ENCODE results near the gene GPR61. TPM values are rescaled to one million over a fixed set of nuclear protein-coding genes. Genes with fewer than 3 reads are reported as not detected.

The GPR61 gene
- total RNA-seq, 1 experiment from 2014 or later: 0.48 TPM

DNA sequence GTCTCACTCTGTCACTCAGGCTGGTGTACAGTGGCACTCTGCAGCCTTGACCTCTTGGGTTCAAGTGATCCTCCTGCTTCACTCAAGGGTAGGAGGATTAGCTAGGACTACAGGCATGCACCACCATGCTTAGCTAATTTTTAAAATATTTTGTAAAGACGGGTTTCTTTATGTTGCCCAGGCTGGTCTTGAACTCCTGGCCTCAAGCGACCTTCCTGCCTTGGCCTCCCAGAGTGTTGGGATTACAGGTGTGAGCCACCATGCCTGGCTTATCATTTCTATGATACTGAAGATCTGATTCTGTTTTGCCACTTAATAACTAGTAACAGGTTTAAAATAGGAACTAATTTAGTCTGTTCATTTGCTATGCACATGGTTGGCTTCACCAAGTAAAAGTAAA lies 42.3 kb downstream of the GPR61 start:
- no peak overlapping the region for H2BK5ac ChIP-seq (ENCODE audit: insufficient read length, low read length)
- H3K9ac ChIP-seq (ENCODE audit: extremely low read depth, insufficient read length, low read length): no peak overlapping the region
- no CpG with 5 or more reads among the region's 2 CpGs for WGBS (ENCODE audit: extremely low coverage, insufficient read length, low lambda C conversion rate)
- no peak overlapping the region for H3K27ac Mint-ChIP-seq
- no peak overlapping the region for H3K4ac ChIP-seq (ENCODE audit: low read depth, low read length)
- H3K79me1 ChIP-seq (ENCODE audit: insufficient read depth, low read depth, low read length, poor library complexity, severe bottlenecking): no peaks in the 10 kb centered on the region
- H3K27me3 ChIP-seq (ENCODE audit: insufficient read depth, low read length): no peaks in the 10 kb centered on the region
- H3K18ac ChIP-seq (ENCODE audit: insufficient read length, low read depth, low read length): no peak overlapping the region
- no peak overlapping the region for H3K4me3 Mint-ChIP-seq
- no peaks in the 10 kb centered on the region for H3K79me2 ChIP-seq (ENCODE audit: insufficient read depth, low read length)
- no peak overlapping the region for H2BK20ac ChIP-seq (ENCODE audit: low read depth, low read length, poor library complexity, severe bottlenecking)
- H3K27ac ChIP-seq (ENCODE audit: insufficient read length, low read depth, low read length): no peak overlapping the region
- no peaks in the 10 kb centered on the region for H3K4me1 Mint-ChIP-seq
- no peak overlapping the region for H4K5ac ChIP-seq (ENCODE audit: insufficient read length, low read depth, low read length)
- no peaks in the 10 kb centered on the region for H3K9me3 ChIP-seq (ENCODE audit: control insufficient read depth, low read depth, low read length)
- no peaks in the 10 kb centered on the region for H3K4me1 ChIP-seq (ENCODE audit: insufficient read depth, low read length)
- no peak overlapping the region for H4K91ac ChIP-seq (ENCODE audit: insufficient read length, low read depth, low read length)
- no peak for DNase-seq
- no peak overlapping the region for H2AK5ac ChIP-seq (ENCODE audit: insufficient read length, low read length)
- no peak overlapping the region for H2BK12ac ChIP-seq (ENCODE audit: insufficient read length, low read depth, low read length)
- no peak overlapping the region for H3K14ac ChIP-seq (ENCODE audit: insufficient read depth, low read length)
- H2AFZ ChIP-seq (ENCODE audit: low read length): no peak overlapping the region
- no peak overlapping the region for H3K56ac ChIP-seq (ENCODE audit: insufficient read length, low read depth, low read length)
- no peak overlapping the region for H3T11ph ChIP-seq (ENCODE audit: low read length)
- H3K27me3 Mint-ChIP-seq (ENCODE audit: low read depth): no peaks in the 10 kb centered on the region
- no peaks in the 10 kb centered on the region for H3K9me3 Mint-ChIP-seq
- H3K36me3 Mint-ChIP-seq (ENCODE audit: insufficient read depth in 1 of 3, low read depth in 3 of 3): peaks cover 18 to 58% (median 53%) of the 10 kb centered on the region in 3 experiments; a peak in 6 of 7 replicates
- H3K23ac ChIP-seq (ENCODE audit: insufficient read length, low read depth, low read length): no peak overlapping the region
- TF ChIP-seq, protein P1, sequence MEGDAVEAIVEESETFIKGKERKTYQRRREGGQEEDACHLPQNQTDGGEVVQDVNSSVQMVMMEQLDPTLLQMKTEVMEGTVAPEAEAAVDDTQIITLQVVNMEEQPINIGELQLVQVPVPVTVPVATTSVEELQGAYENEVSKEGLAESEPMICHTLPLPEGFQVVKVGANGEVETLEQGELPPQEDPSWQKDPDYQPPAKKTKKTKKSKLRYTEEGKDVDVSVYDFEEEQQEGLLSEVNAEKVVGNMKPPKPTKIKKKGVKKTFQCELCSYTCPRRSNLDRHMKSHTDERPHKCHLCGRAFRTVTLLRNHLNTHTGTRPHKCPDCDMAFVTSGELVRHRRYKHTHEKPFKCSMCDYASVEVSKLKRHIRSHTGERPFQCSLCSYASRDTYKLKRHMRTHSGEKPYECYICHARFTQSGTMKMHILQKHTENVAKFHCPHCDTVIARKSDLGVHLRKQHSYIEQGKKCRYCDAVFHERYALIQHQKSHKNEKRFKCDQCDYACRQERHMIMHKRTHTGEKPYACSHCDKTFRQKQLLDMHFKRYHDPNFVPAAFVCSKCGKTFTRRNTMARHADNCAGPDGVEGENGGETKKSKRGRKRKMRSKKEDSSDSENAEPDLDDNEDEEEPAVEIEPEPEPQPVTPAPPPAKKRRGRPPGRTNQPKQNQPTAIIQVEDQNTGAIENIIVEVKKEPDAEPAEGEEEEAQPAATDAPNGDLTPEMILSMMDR (conservative IDR thresholded peaks at IDR 0.05): no peak
- H4K20me1 ChIP-seq (ENCODE audit: control insufficient read depth, insufficient read depth, insufficient read length): no peaks in the 10 kb centered on the region
- no peak overlapping the region for H2BK120ac ChIP-seq (ENCODE audit: low read depth, low read length, poor library complexity, severe bottlenecking)
- no peak overlapping the region for H3K4me2 ChIP-seq (ENCODE audit: insufficient read depth, insufficient read length, low read length)
- no peak overlapping the region for H4K8ac ChIP-seq (replicated peaks; ENCODE audit: insufficient read length, low read depth, low read length)
- H2BK15ac ChIP-seq (ENCODE audit: low read depth, low read length): no peak overlapping the region
- no peaks in the 10 kb centered on the region for H3K23me2 ChIP-seq (ENCODE audit: insufficient read length, low read depth, low read length, poor library complexity, severe bottlenecking)
